Renal cortex interstitium (tissue), 11 donors: Measurements from ENCODE around the gene RNASE9. TPM values are rescaled to one million over a fixed set of nuclear protein-coding genes. Genes with fewer than 3 reads are reported as not detected.
"Not testable (repeated sequence)": the region's sequence is repeated elsewhere in the genome, so short reads cannot be mapped to it uniquely, and the experiment has no call there.

ENCODE experiments used
- DNase-seq, 11 donors: peaks; one replicate each; pipeline ENCODE4 v3.0.0-alpha.2; 2013; ENCODE audit warnings: low read depth in 9 of 11, low spot score in 4 of 11; ENCODE audit errors: extremely low read depth in 1 of 11
- polyA plus RNA-seq, 3 donors: library from polyadenylated mRNA; unstranded; fragments of 120-200 nt; gene quantifications; one replicate each; pipeline ENCODE4 v1.2.1, GENCODE V29; 2013; ENCODE audit not compliant: insufficient read length in 3 of 3

Gene RNASE9
- polyA plus RNA-seq, 3 donors, result not detected

GRCh38 chr14:20580242-20580641 is 19.4 kb upstream of the RNASE9 start:
- DNase-seq, result no peak

GRCh38 chr14:20578784-20579502 is 18.1 kb upstream of the RNASE9 start:
- no peak for DNase-seq

DNA sequence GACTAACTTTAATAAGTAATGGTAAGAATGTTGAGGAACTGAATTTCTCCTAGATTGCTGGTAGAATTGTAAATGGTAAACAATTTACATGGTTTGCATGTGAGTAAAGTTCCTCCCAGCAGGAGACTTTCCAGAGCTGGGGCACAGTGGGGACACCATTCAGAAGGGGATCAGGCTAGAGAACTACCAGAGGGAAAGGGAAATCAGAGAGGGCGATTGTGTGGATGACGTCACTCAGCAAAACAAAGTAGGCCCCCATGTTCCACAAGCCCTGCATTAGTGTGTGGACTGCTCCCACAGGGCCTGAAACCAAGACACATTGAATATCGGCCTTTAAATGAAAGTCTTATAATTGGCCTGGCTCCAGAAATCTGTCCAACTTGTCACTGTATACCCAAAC is 17.5 kb upstream of the RNASE9 start:
- no peak for DNase-seq

- DNase-seq, result not testable (repeated sequence)
Measured at GRCh38 chr14:20572382-20572990, 11.6 kb upstream of the RNASE9 start.

GRCh38 chr14:20570720-20571119 is 9.9 kb upstream of the RNASE9 start:
- DNase-seq, result not testable (repeated sequence)

DNA sequence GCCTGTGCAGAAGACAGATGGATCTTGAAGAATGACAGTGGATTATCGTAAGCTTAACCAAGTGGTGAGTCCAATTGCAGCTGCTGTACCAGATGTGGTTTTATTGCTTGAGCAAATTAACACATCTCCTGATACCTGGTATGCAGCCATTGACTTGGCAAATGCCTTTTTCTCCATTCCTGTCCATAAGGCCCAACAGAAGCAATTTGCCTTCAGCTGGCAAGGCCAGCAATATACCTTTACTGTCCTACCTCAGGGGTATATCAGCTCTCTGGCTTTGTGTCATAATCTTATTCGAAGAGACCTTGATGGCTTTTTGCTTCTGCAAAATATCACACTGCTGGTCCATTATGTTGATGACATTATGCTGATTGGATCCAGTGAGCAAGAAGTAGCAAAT is 9.0 kb upstream of the RNASE9 start:
- DNase-seq, result not testable (repeated sequence)

DNA sequence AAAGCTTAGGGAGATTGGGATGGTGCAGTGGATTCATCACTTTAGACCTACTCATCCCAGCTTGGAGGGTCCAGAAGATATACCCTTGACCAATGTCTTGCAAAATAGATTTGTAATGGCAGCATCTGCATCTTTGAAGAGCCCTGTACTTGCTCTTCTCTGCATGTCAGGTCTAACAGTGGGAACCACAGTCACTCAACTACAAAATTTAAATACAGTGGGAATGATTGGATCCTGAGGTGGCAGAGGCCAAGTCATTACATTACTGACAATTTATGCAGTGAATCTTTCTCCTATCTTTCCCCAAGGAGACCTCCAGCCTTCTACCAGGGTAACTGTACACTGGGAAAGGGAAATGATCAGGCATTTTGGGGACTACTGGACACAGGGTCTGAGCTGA is 8.2 kb upstream of the RNASE9 start:
- no peak for DNase-seq

- no peak for DNase-seq
Measured at GRCh38 chr14:20568393-20568792, 7.5 kb upstream of the RNASE9 start.

DNA sequence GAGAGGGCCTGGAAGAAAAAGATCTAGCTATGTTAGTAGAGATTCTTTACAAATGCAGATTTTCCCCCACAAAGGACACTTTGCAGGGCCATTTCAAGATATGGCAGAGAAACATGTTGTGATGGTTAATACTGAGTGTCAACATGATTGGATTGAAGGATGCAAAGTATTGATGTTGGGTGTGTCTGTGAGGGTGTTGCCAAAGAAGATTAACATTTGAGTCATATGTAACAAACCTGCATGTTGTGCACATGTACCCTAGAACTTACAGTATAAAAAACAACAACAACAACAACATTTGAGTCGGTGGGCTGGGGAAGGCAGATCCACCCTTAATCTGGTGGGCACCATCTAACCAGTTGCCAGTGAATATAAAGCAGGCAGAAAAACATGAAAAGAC is 6.4 kb upstream of the RNASE9 start:
- DNase-seq, result not testable (repeated sequence)

DNA sequence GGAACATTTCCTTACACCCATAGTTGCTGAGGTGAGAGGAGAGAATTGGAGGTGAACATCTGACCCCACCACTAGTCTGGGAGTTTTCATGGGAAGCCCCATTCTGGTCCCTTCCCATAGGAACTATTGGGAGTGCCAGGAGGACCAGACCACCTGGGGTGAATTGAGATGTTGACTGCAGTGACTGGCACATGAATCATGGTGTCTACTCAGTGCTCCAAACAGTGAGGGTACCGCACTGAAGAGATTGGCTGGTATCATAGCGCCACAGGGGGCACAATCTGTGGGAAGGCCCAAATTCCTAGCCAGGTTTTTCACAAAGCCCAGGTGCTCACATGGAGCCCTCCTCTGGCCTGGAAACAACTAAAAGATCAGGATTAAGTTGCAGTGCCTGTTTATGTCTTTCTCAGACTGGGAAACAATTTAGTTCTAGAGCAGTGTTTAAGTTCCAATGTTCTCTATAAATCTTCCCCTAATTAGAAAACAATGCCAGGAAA is 3.7 kb upstream of the RNASE9 start:
- no peak for DNase-seq

DNA sequence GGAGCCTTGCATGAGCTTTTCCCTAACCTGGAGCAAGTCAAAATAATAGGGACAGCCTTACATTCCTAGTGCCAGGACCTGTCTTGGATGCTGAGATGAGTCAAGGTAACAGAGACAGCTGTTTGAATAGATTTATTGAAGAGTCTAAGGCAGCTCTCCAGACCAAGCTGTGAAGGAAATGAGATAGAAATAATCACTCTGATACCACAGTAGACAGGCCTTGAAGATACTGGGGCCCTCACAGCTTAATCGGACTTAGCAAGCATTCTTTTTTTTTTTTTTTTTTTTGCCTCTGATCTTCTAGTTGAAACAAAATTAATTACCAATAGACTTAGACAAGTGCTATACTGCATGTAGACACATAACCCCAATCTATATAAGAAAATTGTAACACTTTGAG is 3.1 kb upstream of the RNASE9 start:
- no peak for DNase-seq

- peak in 1 of 11 donors; percentile 1 for DNase-seq
Measured at GRCh38 chr14:20559461-20559904, 1.4 kb downstream of the RNASE9 start.

GRCh38 chr14:20557212-20557542 is 3.7 kb downstream of the RNASE9 start:
- DNase-seq, result no peak

DNA sequence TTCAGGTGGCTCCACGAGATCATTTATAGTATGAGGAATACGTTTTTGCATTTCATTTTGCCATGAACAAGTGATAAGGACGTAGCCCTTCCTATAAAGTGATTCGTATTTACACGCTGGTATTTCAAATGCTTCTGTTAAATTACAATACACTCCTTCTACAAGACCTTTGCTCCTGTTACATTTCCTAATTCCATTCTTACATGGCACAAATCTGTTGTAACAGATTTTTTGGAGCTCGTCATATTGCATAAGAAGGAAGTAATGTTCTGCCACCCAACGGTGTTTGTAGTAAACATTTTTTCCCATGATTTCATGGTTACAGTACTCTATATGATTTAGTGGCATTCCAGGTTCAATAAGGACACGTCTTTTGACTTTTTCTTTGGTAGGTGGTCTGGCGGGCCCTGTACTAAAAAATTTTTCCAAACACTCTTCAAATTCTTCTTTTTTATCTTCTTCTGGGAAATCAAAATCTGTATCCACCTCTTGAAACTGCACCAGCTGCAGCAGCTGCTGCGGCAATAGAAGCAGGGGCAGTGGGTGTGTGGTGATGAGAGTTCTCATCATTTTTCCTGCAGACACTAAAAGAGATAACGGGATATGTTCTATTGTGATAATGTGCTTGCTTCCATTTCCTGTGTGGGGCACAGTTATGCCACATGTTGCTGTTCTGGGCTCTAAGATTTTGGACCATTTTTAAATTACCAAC is 4.2 kb downstream of the RNASE9 start:
- no peak for DNase-seq

- DNase-seq, result no peak
Measured at GRCh38 chr14:20555845-20556244, 5.0 kb downstream of the RNASE9 start.

DNA sequence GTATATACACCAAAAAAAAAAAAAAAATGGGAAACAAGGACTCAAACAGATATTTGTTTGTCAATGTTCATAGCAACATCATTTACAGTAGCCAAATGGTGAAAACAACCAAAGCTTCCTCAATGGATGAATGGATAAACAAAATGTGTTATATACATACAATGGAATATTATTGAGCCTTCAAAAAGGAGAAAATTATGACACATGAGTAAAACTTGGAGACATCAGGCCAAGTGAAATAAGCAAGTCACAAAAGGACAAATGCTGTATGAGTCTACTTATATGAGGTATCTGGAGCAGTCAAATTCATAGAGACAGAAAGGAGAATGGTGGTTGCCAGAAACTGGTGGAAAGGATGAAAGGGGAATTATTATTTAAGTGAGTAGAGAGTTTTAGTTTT is 7.8 kb downstream of the RNASE9 start:
- no peak for DNase-seq

DNA sequence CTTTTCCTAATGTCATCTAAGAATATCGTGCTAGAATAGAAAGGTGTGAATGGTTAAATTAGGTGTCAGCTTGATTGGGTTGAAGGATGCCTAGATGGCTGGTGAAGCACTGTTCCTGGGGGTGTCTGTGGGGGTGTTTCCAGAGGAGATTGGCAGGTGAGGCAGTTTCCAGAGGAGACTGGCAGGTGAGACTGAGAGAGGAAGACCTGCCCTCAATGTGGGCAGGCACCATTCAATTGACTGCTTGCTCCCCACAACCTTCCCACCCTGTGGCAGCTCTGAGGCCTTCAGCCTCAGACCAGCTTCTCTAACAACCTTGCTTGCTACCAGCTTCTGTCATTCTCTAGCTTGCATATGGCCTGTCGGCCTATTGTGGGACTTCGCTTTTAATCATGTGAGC is 9.2 kb downstream of the RNASE9 start:
- no peak for DNase-seq

GRCh38 chr14:20550926-20551325 is 9.9 kb downstream of the RNASE9 start:
- no peak for DNase-seq

- DNase-seq, result no peak
Measured at GRCh38 chr14:20548414-20549158, 12.3 kb downstream of the RNASE9 start.

DNA sequence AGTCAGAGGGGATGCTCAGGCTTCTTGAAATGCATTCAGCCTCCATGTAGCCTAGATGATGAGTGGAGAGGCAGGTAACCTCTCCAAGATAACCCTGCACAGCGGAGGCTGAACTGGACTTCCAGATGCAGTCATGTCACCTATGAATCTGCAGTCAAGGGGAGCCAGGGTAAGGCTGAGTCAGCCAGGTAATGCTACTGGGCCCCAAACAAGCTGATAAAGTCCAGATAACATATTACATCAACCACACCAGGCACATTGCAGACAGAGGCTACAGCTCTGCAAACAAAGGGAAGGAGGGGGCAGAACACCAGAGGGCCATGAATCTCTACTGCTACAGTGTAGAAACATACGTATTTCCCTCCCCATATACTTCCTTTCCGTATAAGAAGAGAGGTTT is 14.0 kb downstream of the RNASE9 start:
- DNase-seq, result no peak
